Kidney epithelial cell (primary cell): ENCODE results near the gene INCA1. TPM values are rescaled to one million over a fixed set of nuclear protein-coding genes. Genes with fewer than 3 reads are reported as not detected.

Experiments used
- DNase-seq: peaks from one replicate; pipeline ENCODE4 v3.0.0-alpha.2; 2010; ENCODE audit warnings: low read depth
- H3K27me3 ChIP-seq: 2 replicates; pipeline ENCODE4 v1.6.0; 2011; ENCODE audit warnings: low read length; ENCODE audit not compliant: control insufficient read depth, insufficient read depth
- H3K36me3 ChIP-seq: 2 replicates; pipeline ENCODE4 v1.5.1; 2011; ENCODE audit warnings: low read length; ENCODE audit not compliant: control insufficient read depth, insufficient read depth
- H3K4me3 ChIP-seq: 2 replicates; pipeline ENCODE4 v1.5.1; 2011; ENCODE audit warnings: low read depth, mild to moderate bottlenecking, control low read depth, low read length
- CTCF ChIP-seq: IDR thresholded peaks from 2 replicates; pipeline ENCODE4 v1.5.1; 2011; ENCODE audit warnings: mild to moderate bottlenecking, moderate library complexity, low read length, control low read depth, inconsistent platforms; ENCODE audit not compliant: insufficient read depth, poor library complexity, severe bottlenecking
- total RNA-seq: library from RNA; depleted of rRNA; stranded (reverse); fragments of >200 nt; gene quantifications from 2 replicates; pipeline ENCODE4 v1.2.3, GENCODE V29; 2015

INCA1 gene
- total RNA-seq, 1 donor from 2014 or later, result 2.2 TPM

GRCh38 chr17:5035315-5035714 is 38.0 kb upstream of the INCA1 start, which contains the start of gene SLC52A1:
Gene SLC52A1, minus strand, starts transcription at chr17:5035426. Its CDS starts 820 bp downstream, at chr17:5034606.
- no peak for TF ChIP-seq CTCF

GRCh38 chr17:5034651-5035050 is 37.3 kb upstream of the INCA1 start:
- no peak for DNase-seq
- TF ChIP-seq CTCF, result no peak
- no peak overlapping the region for H3K4me3 ChIP-seq
- H3K27me3 ChIP-seq, result peaks cover 17% of the 10 kb centered on the region
- no peaks in the 10 kb centered on the region for H3K36me3 ChIP-seq

More at GRCh38 chr17:5035315-5035714, 38.0 kb upstream of the INCA1 start, which contains the start of gene SLC52A1:
- peaks cover 17% of the 10 kb centered on the region for H3K27me3 ChIP-seq
- no peak for DNase-seq
- peak within 1 kb of the TSS; percentile 7 for H3K4me3 ChIP-seq
- H3K36me3 ChIP-seq, result no peaks in the 10 kb centered on the region

GRCh38 chr17:5034063-5034462 is 36.7 kb upstream of the INCA1 start:
- Histone ChIP-seq H3K36me3 (no peaks in the 10 kb centered on the region), H3K27me3 (peaks cover 17% of the 10 kb centered on the region), H3K4me3 (no peak overlapping the region)
- TF ChIP-seq CTCF, result no peak
- no peak for DNase-seq

GRCh38 chr17:5033352-5034015 is 36.2 kb upstream of the INCA1 start:
- H3K4me3 ChIP-seq, result no peak overlapping the region
- peaks cover 17% of the 10 kb centered on the region for H3K27me3 ChIP-seq
- no peaks in the 10 kb centered on the region for H3K36me3 ChIP-seq
- no peak for TF ChIP-seq CTCF
- DNase-seq, result no peak

GRCh38 chr17:5032865-5033264 is 35.5 kb upstream of the INCA1 start:
- DNase-seq, result no peak
- no peak for TF ChIP-seq CTCF
- H3K27me3 ChIP-seq, result peaks cover 17% of the 10 kb centered on the region
- H3K36me3 ChIP-seq, result no peaks in the 10 kb centered on the region
- H3K4me3 ChIP-seq, result no peak overlapping the region
